GM21717 (cell line): ENCODE measurements around the gene FAM90A26.
"Not testable (repeated sequence)": the region's sequence is repeated elsewhere in the genome, so short reads cannot be mapped to it uniquely, and the experiment has no call there.

Experiments used
- ATAC-seq: cut with Tn5 transposase; IDR thresholded peaks from one replicate; pipeline ENCODE4 v1.9.1; 2021; ENCODE audit warnings: mild to moderate bottlenecking, moderate library complexity; ENCODE audit not compliant: unreplicated experiment

FAM90A26 gene

DNA sequence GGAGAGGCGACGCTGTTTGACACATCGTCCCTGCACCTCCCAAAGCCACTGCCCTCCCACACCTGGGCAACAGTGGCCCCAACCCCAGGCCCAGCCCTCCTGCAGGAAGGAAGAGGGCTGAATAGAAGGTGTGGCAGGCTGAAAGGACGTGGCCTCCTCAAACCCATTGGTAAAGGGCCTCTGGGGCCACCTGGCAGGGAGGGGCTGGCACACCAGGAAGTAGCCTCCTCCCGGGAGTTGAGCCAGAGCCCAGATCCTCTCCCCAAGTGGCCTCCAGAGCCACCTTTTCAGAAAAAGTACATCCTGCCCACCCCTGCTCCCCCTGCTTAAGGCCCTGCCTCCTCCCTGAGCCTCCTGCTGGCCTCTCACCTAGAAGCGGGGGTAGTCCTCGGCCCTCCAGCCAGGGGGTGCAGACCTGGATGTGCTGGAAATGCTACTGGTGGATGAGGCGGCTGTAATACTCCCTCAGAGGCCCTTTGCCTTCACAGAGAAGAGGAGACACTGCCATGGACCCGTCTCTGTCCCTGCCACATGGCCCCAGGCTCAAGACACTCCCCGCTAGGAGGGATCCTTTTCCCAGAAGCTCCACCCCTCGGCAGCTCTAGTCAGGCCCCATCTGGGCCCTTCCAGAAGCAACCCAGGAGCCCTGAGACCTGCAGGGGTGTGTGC lies at the start of gene FAM90A26:
TSS of gene FAM90A26 (plus strand) at position 619 of the 669 bp plus-strand sequence. CDS start 2,764 bp downstream, outside the sequence.
- not testable (repeated sequence) for ATAC-seq

- not testable (repeated sequence) for ATAC-seq
Measured at GRCh38 chr4:9122711-9123110, 47.5 kb upstream of the FAM90A26 start.

- not testable (repeated sequence) for ATAC-seq
Measured at GRCh38 chr4:9123572-9124007, 46.6 kb upstream of the FAM90A26 start.

DNA sequence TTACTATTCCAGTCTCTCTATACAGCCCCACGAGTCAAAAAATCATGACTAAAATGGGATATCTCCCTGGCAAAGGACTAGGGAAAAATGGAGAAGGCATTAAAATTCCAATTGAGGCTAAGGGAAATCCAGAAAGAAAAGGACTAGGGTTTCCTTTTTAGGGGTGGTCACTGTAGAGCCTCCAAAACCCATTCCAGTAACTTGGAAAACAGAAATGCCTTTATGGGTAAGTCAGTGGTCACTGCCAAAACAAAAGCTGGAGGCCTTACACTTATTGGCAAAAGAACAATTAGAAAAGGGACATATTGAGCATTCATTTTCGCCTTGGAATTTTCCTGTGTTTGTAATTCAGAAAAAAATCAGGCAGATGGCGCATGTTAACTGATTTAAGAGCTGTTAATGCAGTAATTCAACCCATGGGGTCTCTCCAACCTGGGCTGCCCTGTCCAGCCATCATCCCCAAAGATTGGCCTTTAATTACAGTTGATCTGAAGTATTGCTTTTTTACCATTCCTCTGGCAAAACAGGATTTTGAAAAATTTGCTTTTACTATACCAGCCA lies 44.5 kb upstream of the FAM90A26 start:
- ATAC-seq, result not testable (repeated sequence)

- ATAC-seq, result not testable (repeated sequence)
Measured at GRCh38 chr4:9131420-9131819, 38.8 kb upstream of the FAM90A26 start.

DNA sequence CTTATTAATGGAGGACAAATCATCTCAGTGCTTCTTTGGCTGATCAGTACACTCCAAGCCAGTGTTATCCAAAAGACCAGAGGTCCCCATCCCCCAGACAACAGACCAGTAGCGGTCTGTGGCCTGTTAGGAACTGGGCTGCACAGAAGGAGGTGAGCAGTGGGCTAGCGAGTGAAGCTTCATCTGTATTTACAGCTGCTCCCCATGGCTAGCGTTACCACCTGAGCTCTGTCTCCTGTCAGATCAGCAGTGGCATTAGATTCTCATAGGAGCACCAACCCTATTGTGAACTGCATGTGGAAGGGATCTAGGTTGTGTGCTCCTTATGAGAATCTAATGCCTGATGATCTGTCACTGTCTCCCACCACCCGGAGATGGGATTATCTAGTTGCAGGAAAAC lies 37.4 kb upstream of the FAM90A26 start:
- ATAC-seq, result not testable (repeated sequence)

- ATAC-seq, result not testable (repeated sequence)
Measured at GRCh38 chr4:9134011-9134410, 36.2 kb upstream of the FAM90A26 start.

GRCh38 chr4:9134556-9134955 lies 35.7 kb upstream of the FAM90A26 start:
- not testable (repeated sequence) for ATAC-seq

GRCh38 chr4:9141050-9141449 lies 29.2 kb upstream of the FAM90A26 start:
- not testable (repeated sequence) for ATAC-seq

DNA sequence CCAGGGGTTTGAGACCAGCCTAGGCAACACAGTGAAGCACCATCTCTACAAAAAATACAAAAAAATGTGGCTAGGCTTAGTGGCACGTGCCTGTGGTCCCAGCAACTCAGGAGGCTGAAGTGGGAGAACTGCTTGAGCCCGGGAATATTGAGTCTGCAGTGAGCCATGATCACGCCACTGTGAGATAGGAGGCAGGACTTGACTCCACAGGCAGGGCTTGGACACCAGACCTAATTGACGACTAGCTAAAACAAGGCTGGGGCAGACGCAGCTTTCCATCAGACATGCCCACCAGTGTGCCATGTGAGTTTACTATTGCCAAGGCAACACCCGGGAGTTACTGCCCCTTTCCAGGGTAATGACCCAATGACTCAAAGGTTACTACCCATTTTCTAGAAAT lies 27.4 kb upstream of the FAM90A26 start:
- not testable (repeated sequence) for ATAC-seq

DNA sequence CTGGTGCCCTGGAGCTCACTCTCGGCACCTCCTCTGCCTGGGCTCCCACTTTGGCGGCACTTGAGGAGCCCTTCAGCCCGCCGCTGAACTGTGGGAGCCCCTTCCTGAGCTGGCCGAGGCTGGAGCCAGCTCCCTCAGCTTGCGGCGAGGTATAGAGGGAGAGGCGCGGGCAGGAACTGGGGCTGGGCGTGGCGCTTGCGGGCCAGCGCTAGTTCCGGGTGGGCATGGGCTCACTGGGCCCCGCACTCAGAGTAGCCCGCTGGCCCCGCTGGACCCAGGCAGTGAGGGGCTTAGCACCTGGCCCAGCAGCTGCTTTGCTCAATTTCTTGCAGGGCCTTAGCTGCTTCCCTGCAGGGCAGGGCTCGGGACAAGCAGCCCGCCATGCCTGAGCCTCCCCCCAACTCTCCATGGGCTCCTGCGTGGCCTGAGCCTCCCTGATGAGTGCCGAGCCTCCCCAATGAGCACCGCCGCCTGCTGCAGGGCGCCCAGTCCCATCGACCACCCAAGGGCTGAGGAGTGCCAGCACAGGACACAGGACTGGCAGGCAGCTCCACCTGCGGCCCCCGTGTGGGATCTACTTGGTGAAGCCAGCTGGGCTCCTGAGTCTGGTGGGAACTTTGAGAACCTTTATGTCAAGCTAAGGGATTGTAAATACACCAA lies 26.7 kb upstream of the FAM90A26 start:
- no peak for ATAC-seq

DNA sequence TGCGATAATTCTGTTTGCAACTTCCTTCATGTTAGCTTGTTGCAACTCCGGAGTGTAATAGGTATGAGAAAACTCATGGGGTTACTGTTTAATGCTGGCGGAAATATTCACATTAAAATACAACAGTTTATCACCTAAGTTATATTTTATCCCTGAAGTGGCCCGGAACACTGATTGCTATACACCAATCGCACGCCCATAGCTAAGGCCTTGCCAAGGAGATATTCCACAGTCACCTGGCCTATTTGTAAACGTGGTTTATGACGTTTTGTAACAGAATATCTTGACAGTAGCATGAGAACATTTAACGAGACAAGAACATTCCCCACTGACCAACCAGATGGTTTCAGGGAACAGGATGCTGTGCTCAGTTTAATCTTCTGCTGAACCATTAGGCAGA lies 23.2 kb upstream of the FAM90A26 start:
- ATAC-seq, result no peak

DNA sequence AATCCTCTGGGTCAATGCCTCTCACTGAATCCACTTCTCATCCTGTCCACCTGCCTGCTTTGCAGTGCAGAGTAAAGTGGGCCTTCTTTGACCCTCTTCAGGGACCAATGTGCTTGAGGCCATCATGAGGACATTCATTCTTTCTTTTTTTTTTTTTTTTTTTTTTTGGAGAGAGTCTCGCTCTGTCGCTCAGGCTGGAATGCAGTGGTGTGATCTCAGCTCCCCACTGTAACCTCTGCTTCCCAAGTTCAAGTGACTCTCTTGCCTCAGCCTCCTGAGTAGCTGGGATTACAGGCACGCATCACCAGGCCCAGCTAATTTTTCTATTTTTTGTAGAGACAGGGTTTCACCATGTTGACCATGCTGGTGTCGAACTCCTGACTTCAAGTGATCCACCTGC lies 22.8 kb upstream of the FAM90A26 start:
- not testable (repeated sequence) for ATAC-seq

DNA sequence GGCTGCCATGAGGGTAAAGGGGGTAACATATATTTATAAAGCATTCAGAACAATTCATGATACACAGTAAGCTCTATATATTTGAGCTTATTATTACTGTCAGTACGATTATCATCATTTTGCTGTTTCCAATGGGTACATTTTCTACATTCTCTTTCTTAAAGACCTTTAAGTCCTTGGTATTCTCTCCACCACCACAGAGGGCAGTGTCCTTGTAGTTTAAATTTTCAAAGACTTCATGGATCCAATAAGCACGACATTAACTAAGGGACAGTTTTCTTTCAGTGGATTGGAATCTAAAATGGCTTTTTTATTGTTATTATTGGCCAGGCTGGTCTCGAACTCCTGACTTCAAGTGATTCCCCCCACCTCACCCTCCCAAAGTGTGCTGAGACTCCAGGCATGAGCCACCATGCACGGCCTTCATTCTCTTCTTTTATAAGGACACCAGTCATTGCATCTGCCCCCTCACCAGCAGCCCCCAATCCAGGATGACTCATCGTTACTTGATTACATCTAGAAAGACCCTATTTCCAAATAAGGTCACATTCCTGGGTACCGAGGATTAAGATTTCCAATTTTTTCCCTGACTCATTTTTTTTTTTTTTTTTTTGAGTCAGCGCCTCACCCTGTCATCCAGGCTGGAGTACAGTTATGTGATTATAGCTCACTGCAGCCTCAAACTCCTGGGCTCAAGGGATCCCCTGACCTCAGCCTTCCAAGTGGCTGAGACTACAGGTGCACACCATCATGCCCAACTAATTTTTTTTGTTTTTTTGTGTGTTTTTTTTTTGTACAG lies 21.4 kb upstream of the FAM90A26 start:
- not testable (repeated sequence) for ATAC-seq

GRCh38 chr4:9151809-9152179 lies 18.4 kb upstream of the FAM90A26 start:
- not testable (repeated sequence) for ATAC-seq

GRCh38 chr4:9152180-9153007 lies 17.8 kb upstream of the FAM90A26 start:
- not testable (repeated sequence) for ATAC-seq

DNA sequence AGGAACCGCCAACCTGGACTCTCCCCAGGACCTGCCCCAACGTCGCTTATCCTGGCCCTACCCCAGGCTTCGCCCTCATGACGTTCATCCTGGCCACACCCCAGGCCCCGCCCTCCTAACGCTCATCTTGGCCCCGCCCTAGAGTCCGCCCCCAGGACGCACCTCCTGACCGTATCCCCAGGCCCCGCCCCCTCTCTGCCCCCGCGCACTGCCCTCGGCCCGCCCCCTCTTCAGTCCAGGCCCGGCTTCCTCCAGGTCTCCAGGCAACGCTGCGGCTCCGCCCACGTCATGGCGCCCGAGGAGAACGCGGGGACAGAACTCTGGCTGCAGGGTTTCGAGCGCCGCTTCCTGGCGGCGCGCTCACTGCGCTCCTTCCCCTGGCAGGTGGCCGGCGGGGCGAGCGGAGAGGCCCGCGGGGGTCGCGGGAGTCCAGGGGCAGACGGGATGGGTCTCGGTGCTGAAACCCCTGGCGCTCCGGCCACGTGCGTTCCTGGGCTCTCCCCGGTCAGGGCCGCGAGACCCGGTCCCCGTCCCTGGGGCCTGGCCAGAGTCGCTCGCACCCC lies 17.1 kb upstream of the FAM90A26 start:
- not testable (repeated sequence) for ATAC-seq

GRCh38 chr4:9153571-9154157 lies 16.5 kb upstream of the FAM90A26 start:
- ATAC-seq, result not testable (repeated sequence)

DNA sequence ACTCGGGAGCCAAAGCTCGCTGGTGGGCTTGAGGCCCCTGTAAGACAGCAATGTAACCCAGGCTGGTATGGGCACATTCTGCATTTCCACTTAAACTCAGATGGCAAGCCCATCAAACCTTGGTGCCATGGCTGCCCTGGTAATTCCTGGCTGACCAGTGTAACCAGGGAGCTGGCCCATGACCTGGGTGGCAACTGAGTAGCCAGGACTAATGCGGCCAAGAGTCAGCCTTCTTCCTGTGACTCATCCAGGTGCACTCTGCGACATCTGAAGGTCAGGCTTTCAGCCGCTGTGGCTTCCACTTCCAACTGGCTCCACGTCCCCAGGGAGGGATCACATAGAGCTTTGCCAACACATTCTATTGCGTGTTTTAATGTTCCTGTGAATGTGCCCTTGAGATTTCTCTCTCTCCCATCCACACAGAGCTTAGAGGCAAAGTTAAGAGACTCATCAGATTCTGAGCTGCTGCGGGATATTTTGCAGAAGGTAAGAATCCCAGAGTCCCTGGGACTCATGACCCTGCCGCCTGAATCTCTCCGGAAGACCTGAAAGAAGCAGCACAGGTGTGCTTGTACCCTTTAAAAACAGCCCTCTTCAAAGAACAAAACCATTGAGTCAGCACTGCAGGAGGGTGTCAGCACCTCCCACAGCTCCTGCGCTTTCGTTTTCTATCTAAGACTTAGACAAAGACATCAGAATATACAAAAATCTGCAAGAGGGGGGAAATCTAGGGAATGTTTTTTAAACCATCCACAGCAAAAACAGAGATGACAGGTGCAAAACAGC lies 14.9 kb upstream of the FAM90A26 start:
- not testable (repeated sequence) for ATAC-seq
